ENCODE measurements around the gene RAE1. TPM values are rescaled to one million over a fixed set of nuclear protein-coding genes. Genes with fewer than 3 reads are reported as not detected.
A peak's percentile ranks its signal among the peaks of the same experiment; 100 is the strongest.

RAE1 gene
- total and polyA plus RNA-seq, 9 donors: 13.9 to 46.1 (median 20.4) TPM

DNA sequence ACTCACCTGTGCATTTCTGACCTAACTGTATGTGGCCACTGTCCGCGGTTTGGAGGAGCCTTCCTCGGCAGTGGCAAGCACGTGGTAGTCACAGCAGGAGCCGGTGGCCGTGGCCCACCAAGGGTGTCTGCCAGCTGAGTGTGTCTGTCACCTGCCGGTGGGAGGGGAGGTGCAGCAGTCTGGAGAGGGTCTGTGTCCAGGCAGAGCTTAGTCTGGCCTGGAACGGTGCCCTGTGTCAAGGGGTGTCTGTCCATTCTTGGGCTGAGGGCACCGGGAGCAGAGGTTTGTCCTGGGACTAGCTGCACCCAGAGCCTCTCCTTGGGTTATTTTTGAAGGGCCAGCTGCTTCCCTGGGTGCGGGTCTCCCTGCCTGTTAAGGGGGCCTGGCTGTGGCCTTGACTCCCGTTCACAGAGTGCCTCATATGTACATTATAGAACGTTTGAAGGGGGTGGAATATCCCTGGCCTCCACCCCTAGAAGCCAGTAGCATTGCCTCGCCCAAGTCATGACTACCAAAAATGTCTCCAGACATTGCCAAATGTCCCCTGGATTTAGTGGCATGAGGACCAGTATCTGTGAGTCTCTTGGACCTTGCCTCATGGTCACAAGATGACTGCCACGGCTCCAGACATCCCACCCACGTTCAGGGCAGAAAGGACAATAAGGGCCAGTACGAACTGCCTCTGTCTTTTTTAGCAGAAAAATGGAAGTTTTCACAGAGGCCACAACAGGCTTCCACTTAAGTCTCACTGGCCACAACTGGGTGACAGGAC, 45.3 kb downstream of the RAE1 start:
- peaks cover 44% of the 10 kb centered on the region for H3K4me1 ChIP-seq (ENCODE audit: insufficient read depth)
- no peaks in the 10 kb centered on the region for H3K36me3 ChIP-seq
- no peaks in the 10 kb centered on the region for H3K9me3 ChIP-seq
- H3K4me3 ChIP-seq: no peak overlapping the region
- intact Hi-C loops (cut with DNase I): loop anchor here in 1 of 4 donors (10.0 kb wide), 1 partner anchor 198 kb away; no protein-coding TSS in a partner anchor
- 77 to 94% (median 81%) methylated on average over 15 to 16 of the region's 16 CpGs for WGBS, 3 donors
- peak in 3 of 5 donors; percentile 44 to 51 (median 47) for DNase-seq
- TF ChIP-seq EP300 (IDR thresholded peaks at IDR 0.05) (no peak), POLR2A (IDR thresholded peaks at IDR 0.05) (no peak)
- TF ChIP-seq, protein P1, sequence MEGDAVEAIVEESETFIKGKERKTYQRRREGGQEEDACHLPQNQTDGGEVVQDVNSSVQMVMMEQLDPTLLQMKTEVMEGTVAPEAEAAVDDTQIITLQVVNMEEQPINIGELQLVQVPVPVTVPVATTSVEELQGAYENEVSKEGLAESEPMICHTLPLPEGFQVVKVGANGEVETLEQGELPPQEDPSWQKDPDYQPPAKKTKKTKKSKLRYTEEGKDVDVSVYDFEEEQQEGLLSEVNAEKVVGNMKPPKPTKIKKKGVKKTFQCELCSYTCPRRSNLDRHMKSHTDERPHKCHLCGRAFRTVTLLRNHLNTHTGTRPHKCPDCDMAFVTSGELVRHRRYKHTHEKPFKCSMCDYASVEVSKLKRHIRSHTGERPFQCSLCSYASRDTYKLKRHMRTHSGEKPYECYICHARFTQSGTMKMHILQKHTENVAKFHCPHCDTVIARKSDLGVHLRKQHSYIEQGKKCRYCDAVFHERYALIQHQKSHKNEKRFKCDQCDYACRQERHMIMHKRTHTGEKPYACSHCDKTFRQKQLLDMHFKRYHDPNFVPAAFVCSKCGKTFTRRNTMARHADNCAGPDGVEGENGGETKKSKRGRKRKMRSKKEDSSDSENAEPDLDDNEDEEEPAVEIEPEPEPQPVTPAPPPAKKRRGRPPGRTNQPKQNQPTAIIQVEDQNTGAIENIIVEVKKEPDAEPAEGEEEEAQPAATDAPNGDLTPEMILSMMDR (IDR thresholded peaks at IDR 0.05): no peak
- peak overlapping the region; percentile 6 to 70 for H3K27ac ChIP-seq
- no peaks in the 10 kb centered on the region for H3K27me3 ChIP-seq

DNA sequence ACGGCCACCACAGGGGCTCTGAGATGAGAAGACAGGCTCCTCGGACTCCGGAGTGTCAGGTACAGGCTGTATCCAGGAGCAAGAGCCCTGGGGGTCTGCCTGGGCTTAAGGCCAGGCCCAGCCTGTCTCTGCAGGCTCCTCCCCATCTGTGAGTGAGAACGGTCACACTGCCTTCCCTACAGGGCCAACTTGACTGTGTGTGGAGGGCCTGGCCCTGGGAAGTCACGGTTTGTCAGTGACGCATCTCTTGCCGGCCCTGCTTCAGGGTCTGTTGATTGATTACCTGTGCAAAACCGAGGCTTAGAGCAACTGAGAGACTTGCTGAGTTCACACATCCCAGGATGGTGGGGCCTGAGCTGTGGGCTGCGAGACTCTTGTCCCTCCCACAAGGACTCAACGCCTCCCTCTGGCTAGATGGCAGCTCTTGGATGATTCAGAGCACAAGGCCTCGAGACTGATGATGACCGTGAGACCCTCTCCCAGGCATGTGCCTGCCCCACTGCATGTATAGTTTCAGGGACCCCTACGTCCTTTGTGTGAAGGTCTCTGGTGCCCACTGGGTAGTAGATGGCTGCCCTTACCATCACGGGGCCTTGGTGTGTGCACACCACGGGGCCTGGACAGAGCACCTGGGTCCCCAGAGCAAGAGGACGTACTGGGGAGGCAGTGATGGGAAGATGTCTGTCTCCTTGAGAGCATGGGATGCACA, 46.1 kb downstream of the RAE1 start:
- no peak overlapping the region for H3K4me3 ChIP-seq
- TF ChIP-seq POLR2A (IDR thresholded peaks at IDR 0.05): no peak
- 79 to 88% (median 83%) methylated on average over 16 of the region's 16 CpGs for WGBS, 3 donors
- no peaks in the 10 kb centered on the region for H3K27me3 ChIP-seq
- H3K4me1 ChIP-seq (ENCODE audit: insufficient read depth): peaks cover 44% of the 10 kb centered on the region
- DNase-seq: peak in 3 of 5 donors; percentile 24 to 43 (median 42)
- intact Hi-C loops (cut with DNase I): loop anchor here in 1 of 4 donors (10.0 kb wide), 1 partner anchor 198 kb away; no protein-coding TSS in a partner anchor
- no peaks in the 10 kb centered on the region for H3K9me3 ChIP-seq
- no peaks in the 10 kb centered on the region for H3K36me3 ChIP-seq
- H3K27ac ChIP-seq: peak overlapping the region in 1 of 2 donors; percentile 68

DNA sequence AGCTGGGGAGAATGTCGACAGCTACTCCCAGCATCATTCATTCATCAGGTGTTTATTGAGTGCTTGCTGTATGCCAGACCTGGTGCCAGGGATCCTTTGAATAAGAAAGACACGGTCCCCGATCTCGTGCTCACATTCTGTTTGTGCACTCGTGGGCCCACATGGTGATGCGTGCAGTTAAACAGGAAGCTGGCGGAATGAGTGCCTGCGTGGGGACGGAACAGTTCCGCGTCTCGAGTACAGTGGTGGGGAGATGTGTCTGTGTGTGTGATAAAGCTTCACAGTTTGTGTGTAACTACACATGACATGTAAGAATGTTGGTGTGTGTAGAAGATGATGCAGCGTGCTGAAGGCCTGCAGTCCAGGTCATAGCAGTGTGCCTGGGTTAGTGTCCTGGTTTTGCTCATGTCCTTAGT, 46.6 kb downstream of the RAE1 start:
- 34 to 57% (median 44%) methylated on average over 13 of the region's 13 CpGs for WGBS, 3 donors
- TF ChIP-seq POLR2A (IDR thresholded peaks at IDR 0.05): no peak
- TF ChIP-seq EP300 (IDR thresholded peaks at IDR 0.05): no peak
- TF ChIP-seq, protein P1 (IDR thresholded peaks at IDR 0.05): no peak
- H3K27ac ChIP-seq: peak overlapping the region in 1 of 2 donors; percentile 68
- peaks cover 44% of the 10 kb centered on the region for H3K4me1 ChIP-seq (ENCODE audit: insufficient read depth)
- intact Hi-C loops (cut with DNase I): loop anchor here in 1 of 4 donors (10.0 kb wide), 1 partner anchor 197 kb away; no protein-coding TSS in a partner anchor
- no peaks in the 10 kb centered on the region for H3K36me3 ChIP-seq
- no peaks in the 10 kb centered on the region for H3K9me3 ChIP-seq
- no peak overlapping the region for H3K4me3 ChIP-seq
- DNase-seq: peak in 4 of 5 donors; percentile 26 to 51 (median 42)
- no peaks in the 10 kb centered on the region for H3K27me3 ChIP-seq

DNA sequence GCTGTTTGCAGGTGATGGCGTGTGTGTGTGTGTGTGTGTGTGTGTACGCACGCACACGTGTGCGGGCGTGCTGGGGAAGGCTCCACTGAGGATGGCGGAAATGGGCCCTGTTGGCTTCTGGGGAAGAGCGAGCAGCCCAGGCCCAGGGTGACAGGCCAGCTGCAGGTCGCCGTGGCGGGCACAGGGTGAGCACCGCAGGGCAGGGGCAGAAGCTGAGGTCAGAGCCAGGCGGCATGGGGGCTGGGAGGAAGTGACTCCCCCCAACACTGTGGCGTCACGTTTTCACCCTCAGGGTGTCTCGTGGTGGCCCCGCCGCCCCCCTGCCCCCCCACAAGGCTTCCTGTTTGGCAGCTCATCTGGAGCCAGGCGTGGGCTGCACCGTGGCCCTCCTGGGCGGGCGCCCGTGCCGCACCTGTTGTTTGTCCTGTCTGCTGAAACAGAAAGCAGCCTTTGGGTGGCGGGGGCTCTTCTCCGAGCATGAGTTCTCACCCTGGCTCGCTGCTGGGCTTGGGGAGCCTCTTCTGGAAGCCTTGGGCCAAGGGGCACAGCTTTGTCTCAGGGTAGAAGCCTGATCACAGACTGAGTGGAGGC, 47.3 kb downstream of the RAE1 start:
- Histone ChIP-seq H3K27ac (peak overlapping the region in 1 of 2 donors; percentile 68), H3K36me3 (no peaks in the 10 kb centered on the region), H3K27me3 (no peaks in the 10 kb centered on the region), H3K4me3 (peak overlapping the region; percentile 13), H3K9me3 (no peaks in the 10 kb centered on the region), H3K4me1 (ENCODE audit: insufficient read depth) (peaks cover 44% of the 10 kb centered on the region)
- 20 to 44% (median 25%) methylated on average over 17 to 27 of the region's 27 CpGs for WGBS, 3 donors
- intact Hi-C loops (cut with DNase I): loop anchor here in 1 of 4 donors (10.0 kb wide), 1 partner anchor 196 kb away; no protein-coding TSS in a partner anchor
- peak; percentile 77 to 90 (median 85) for DNase-seq
- TF ChIP-seq POLR2A (IDR thresholded peaks at IDR 0.05): peak; percentile 9
- TF ChIP-seq, protein P1 (IDR thresholded peaks at IDR 0.05): no peak
